Hepatocyte (in vitro differentiated cells): ENCODE measurements around the gene PDCD5. TPM values are rescaled to one million over a fixed set of nuclear protein-coding genes. Genes with fewer than 3 reads are reported as not detected.
"Not testable (repeated sequence)": the region's sequence is repeated elsewhere in the genome, so short reads cannot be mapped to it uniquely, and the experiment has no call there.

Experiments
- DNase-seq: peaks from one replicate; pipeline ENCODE4 v3.0.0-alpha.2; 2016; ENCODE audit warnings: low spot score
- H2AFZ ChIP-seq: fragments of 200-600 bp; sonication (generic); 2 replicates; pipeline ENCODE4 v1.6.0; 2016; ENCODE audit warnings: antibody characterized with exemption, mild to moderate bottlenecking
- H3K27ac ChIP-seq: fragments of 200-600 bp; sonication (generic); 2 replicates; pipeline ENCODE4 v1.5.1; 2016; ENCODE audit warnings: mild to moderate bottlenecking
- H3K27me3 ChIP-seq: fragments of 200-600 bp; sonication (generic); 2 replicates; pipeline ENCODE4 v1.6.1; 2016
- H3K36me3 ChIP-seq: fragments of 200-600 bp; sonication (generic); replicated peaks from 2 replicates; pipeline ENCODE4 v1.5.1; 2016; ENCODE audit warnings: low read depth; ENCODE audit not compliant: insufficient read depth
- H3K4me1 ChIP-seq: fragments of 200-600 bp; sonication (generic); 2 replicates; pipeline ENCODE4 v1.5.1; 2016; ENCODE audit warnings: mild to moderate bottlenecking, moderate library complexity; ENCODE audit not compliant: insufficient read depth
- H3K4me2 ChIP-seq: fragments of 200-600 bp; sonication (generic); 2 replicates; pipeline ENCODE4 v1.6.0; 2016
- H3K4me3 ChIP-seq: fragments of 200-600 bp; sonication (generic); 2 replicates; pipeline ENCODE4 v1.5.1; 2016; ENCODE audit warnings: mild to moderate bottlenecking
- H3K79me2 ChIP-seq: fragments of 200-600 bp; sonication (generic); 2 replicates; pipeline ENCODE4 v1.6.0; 2017; ENCODE audit warnings: mild to moderate bottlenecking
- H3K9me2 ChIP-seq: fragments of 200-600 bp; sonication (generic); replicated peaks from 2 replicates; pipeline ENCODE4 v1.6.0; 2017; ENCODE audit warnings: mild to moderate bottlenecking; ENCODE audit not compliant: insufficient read depth
- H3K9me3 ChIP-seq: fragments of 200-600 bp; sonication (generic); 2 replicates; pipeline ENCODE4 v1.5.1; 2016; ENCODE audit warnings: low read depth, mild to moderate bottlenecking
- H4K20me1 ChIP-seq: fragments of 200-600 bp; sonication (generic); 2 replicates; pipeline ENCODE4 v1.6.0; 2016; ENCODE audit warnings: mild to moderate bottlenecking; ENCODE audit not compliant: insufficient read depth, poor library complexity, severe bottlenecking
- CTCF ChIP-seq: fragments of 200-600 bp; sonication (generic); IDR thresholded peaks from 2 replicates; pipeline ENCODE4 v1.5.1; 2016; ENCODE audit warnings: antibody characterized with exemption, mild to moderate bottlenecking; ENCODE audit not compliant: poor library complexity
- EZH2 ChIP-seq: fragments of 200-600 bp; sonication (generic); IDR thresholded peaks from 2 replicates; pipeline ENCODE4 v1.6.1; 2016; ENCODE audit warnings: antibody characterized with exemption, mild to moderate bottlenecking, borderline replicate concordance
- EZH2phosphoT487 ChIP-seq: fragments of 200-600 bp; sonication (generic); IDR thresholded peaks from one replicate; pipeline ENCODE4 v1.6.1; 2018; ENCODE audit warnings: antibody characterized with exemption, mild to moderate bottlenecking, low read depth, moderate library complexity; ENCODE audit not compliant: unreplicated experiment, severe bottlenecking
- WGBS: methylation state at CpG from one replicate; pipeline ENCODE4 v1.1.6; 2016; ENCODE audit warnings: low lambda C conversion rate; ENCODE audit errors: missing lambda C conversion rate; 5-methylcytosine and 5-hydroxymethylcytosine counted together
- polyA plus RNA-seq: library from polyadenylated mRNA; unstranded; fragments of >200 nt; fragmentation: Nextera tagmentation; extraction: Ambion mirVana; gene quantifications from 2 replicates; pipeline ENCODE4 v1.2.1, GENCODE V29; 2016
- total RNA-seq: library from RNA; depleted of rRNA; stranded (reverse); fragments of >200 nt; gene quantifications from 2 replicates; pipeline ENCODE4 v1.2.3, GENCODE V29; 2014

PDCD5 gene
- total and polyA plus RNA-seq, 2 experiments from 2014 or later, result 138 to 199 TPM

DNA sequence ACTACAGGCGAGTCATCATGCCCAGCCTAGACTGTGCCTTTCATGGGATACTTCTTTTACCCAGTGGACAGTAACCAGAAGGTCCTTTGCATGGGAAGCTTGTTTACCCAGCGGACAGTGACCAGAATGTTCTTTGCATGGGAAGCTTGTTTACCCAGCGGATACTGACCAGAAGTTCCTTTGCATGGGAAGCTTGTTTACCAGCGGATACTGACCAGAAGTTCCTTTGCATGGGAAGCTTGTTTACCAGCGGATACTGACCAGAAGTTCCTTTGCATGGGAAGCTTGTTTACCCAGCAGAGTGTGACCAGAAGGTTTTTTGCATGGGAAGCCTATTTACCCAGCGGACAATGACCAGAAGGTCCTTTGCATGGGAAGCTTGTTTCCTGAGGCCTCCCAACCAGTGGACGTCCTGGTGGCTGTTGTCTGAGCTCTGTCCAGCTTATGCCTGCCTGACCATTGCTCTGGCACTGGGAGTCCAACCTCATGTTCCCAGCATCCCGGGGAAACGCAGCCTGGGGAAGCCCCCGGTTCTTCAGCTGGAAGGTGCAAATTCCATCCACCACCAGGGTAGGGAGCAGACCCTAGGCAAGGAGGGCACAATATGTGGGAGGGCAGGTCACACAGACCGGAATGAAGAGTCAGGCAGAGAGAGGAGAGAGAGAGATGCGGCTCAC is 41.6 kb upstream of the PDCD5 start:
- TF ChIP-seq EZH2 (no peak), CTCF (no peak), EZH2phosphoT487 (no peak)
- H3K27ac ChIP-seq, result no peak overlapping the region
- no peak overlapping the region for H3K4me3 ChIP-seq
- no peaks in the 10 kb centered on the region for H4K20me1 ChIP-seq
- 90% methylated on average over 12 of the region's 12 CpGs for WGBS
- H3K4me1 ChIP-seq, result no peaks in the 10 kb centered on the region
- no peaks in the 10 kb centered on the region for H3K27me3 ChIP-seq
- H3K9me3 ChIP-seq, result no peaks in the 10 kb centered on the region
- DNase-seq, result no peak
- H3K4me2 ChIP-seq, result no peak overlapping the region
- H2AFZ ChIP-seq, result no peak overlapping the region
- H3K9me2 ChIP-seq, result no peaks in the 10 kb centered on the region
- no peaks in the 10 kb centered on the region for H3K36me3 ChIP-seq
- H3K79me2 ChIP-seq, result no peaks in the 10 kb centered on the region

GRCh38 chr19:32540621-32541020 is 40.4 kb upstream of the PDCD5 start:
- no peak for DNase-seq

GRCh38 chr19:32541376-32541775 is 39.6 kb upstream of the PDCD5 start:
- not testable (repeated sequence) for H3K36me3 ChIP-seq, H3K9me2 ChIP-seq, H3K4me3 ChIP-seq, H3K4me2 ChIP-seq, H3K27me3 ChIP-seq, H3K9me3 ChIP-seq, DNase-seq, H3K27ac ChIP-seq, H2AFZ ChIP-seq, H4K20me1 ChIP-seq, H3K79me2 ChIP-seq, H3K4me1 ChIP-seq
- 97% methylated on average over 5 of the region's 5 CpGs for WGBS

More at GRCh38 chr19:32540621-32541020, 40.4 kb upstream of the PDCD5 start:
- no peak overlapping the region for H3K4me2 ChIP-seq
- no peaks in the 10 kb centered on the region for H3K36me3 ChIP-seq
- no peaks in the 10 kb centered on the region for H3K9me3 ChIP-seq
- WGBS, result 75% methylated on average over 3 of the region's 3 CpGs
- no peak overlapping the region for H3K27ac ChIP-seq
- H3K9me2 ChIP-seq, result no peaks in the 10 kb centered on the region
- H3K79me2 ChIP-seq, result no peaks in the 10 kb centered on the region
- no peaks in the 10 kb centered on the region for H3K4me1 ChIP-seq
- no peaks in the 10 kb centered on the region for H3K27me3 ChIP-seq
- TF ChIP-seq EZH2, result no peak
- TF ChIP-seq CTCF, result no peak
- no peak for TF ChIP-seq EZH2phosphoT487
- no peak overlapping the region for H3K4me3 ChIP-seq
- no peak overlapping the region for H2AFZ ChIP-seq
- no peaks in the 10 kb centered on the region for H4K20me1 ChIP-seq

GRCh38 chr19:32542477-32543108 is 38.4 kb upstream of the PDCD5 start:
- no peak overlapping the region for H2AFZ ChIP-seq
- no peaks in the 10 kb centered on the region for H3K79me2 ChIP-seq
- H3K4me1 ChIP-seq, result no peaks in the 10 kb centered on the region
- no peaks in the 10 kb centered on the region for H3K9me2 ChIP-seq
- TF ChIP-seq EZH2phosphoT487 (no peak), EZH2 (no peak), CTCF (no peak)
- no peak overlapping the region for H3K4me3 ChIP-seq
- no peaks in the 10 kb centered on the region for H4K20me1 ChIP-seq
- DNase-seq, result no peak
- 83% methylated on average over 8 of the region's 8 CpGs for WGBS
- H3K27me3 ChIP-seq, result no peaks in the 10 kb centered on the region
- H3K4me2 ChIP-seq, result no peak overlapping the region
- no peaks in the 10 kb centered on the region for H3K9me3 ChIP-seq
- no peak overlapping the region for H3K27ac ChIP-seq
- H3K36me3 ChIP-seq, result no peaks in the 10 kb centered on the region
